ENCODE measurements around the gene C13orf46.

DNA sequence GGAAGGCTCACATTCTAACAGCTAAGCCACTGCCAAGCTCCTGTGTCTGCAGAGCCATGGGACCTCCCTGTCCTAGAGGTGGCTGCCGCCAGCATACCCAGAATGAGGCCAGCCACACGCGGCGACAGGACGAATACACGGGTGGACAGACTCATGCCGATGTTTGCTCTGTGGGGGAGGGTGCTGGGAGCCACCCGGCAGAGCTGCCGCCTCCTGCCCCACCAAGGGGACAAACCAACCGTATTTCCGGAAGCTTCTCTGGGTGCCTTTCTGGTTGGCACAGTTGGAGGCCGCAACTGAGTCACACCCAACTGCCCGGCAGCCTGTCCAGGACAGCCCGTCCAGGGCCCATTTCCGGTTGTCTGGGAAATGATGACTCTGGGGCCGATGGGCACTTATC is 20.3 kb downstream of the C13orf46 start:
- TF ChIP-seq CTCF (IDR thresholded peaks at IDR 0.05), result no peak
- TF ChIP-seq ZFX (IDR thresholded peaks at IDR 0.05; ENCODE audit: borderline replicate concordance), result no peak

Measured in 22Rv1 (cell line).